Measurements from ENCODE around the gene ZNF418.
"Not testable (repeated sequence)": the region's sequence is repeated elsewhere in the genome, so short reads cannot be mapped to it uniquely, and the experiment has no call there.

The ZNF418 gene

DNA sequence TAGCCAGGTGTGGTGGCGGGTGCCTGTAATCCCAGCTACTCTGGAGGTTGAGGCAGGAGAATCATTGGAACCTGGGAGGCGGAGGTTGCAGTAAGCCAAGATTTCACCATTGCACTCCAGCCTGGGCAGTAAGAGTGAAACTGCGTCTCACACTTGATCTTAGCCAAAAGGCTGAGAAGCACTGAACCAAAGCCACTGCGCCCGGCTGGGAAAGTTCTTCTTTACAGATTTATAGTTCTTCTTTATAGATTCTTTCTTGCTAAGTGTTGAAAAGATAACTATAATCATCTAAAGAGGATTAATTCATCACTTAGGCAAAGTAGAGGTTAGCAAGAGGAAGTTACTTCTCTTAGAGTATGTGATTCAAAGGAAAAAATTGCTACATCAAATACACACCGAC lies 29.9 kb downstream of the ZNF418 start:
- no peak overlapping the region for H3K4me2 ChIP-seq (ENCODE audit: low read depth, low read length)
- H3F3A ChIP-seq (ENCODE audit: insufficient read depth, low read length), result no peaks in the 10 kb centered on the region
- no peak for TF ChIP-seq EZH2 (optimal IDR thresholded peaks at IDR 0.05; ENCODE audit: low read depth, low read length)
- TF ChIP-seq EZH2phosphoT487 (IDR thresholded peaks at IDR 0.05; ENCODE audit: low read length), result no peak
- TF ChIP-seq, protein P1, sequence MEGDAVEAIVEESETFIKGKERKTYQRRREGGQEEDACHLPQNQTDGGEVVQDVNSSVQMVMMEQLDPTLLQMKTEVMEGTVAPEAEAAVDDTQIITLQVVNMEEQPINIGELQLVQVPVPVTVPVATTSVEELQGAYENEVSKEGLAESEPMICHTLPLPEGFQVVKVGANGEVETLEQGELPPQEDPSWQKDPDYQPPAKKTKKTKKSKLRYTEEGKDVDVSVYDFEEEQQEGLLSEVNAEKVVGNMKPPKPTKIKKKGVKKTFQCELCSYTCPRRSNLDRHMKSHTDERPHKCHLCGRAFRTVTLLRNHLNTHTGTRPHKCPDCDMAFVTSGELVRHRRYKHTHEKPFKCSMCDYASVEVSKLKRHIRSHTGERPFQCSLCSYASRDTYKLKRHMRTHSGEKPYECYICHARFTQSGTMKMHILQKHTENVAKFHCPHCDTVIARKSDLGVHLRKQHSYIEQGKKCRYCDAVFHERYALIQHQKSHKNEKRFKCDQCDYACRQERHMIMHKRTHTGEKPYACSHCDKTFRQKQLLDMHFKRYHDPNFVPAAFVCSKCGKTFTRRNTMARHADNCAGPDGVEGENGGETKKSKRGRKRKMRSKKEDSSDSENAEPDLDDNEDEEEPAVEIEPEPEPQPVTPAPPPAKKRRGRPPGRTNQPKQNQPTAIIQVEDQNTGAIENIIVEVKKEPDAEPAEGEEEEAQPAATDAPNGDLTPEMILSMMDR (IDR thresholded peaks at IDR 0.05; ENCODE audit: low read length), result no peak
- no peak overlapping the region for H3K4me3 ChIP-seq (ENCODE audit: low read length)
- no peaks in the 10 kb centered on the region for H3K36me3 ChIP-seq (replicated peaks; ENCODE audit: insufficient read depth, low read length)
- H3K9ac ChIP-seq (ENCODE audit: low read length), result no peak overlapping the region
- H3K4me1 ChIP-seq (ENCODE audit: low read length), result no peaks in the 10 kb centered on the region
- H2AFZ ChIP-seq (ENCODE audit: low read length), result no peak overlapping the region
- no peak for DNase-seq
- no peaks in the 10 kb centered on the region for H4K20me1 ChIP-seq (ENCODE audit: insufficient read depth, low read length)
- H3K9me3 ChIP-seq (replicated peaks; ENCODE audit: insufficient read depth, low read length), result no peaks in the 10 kb centered on the region
- no peaks in the 10 kb centered on the region for H3K9me2 ChIP-seq (replicated peaks; ENCODE audit: insufficient read depth, low read length)
- H3K79me2 ChIP-seq (ENCODE audit: low read length), result no peaks in the 10 kb centered on the region
- H3K27me3 ChIP-seq (replicated peaks; ENCODE audit: insufficient read depth, low read length), result no peaks in the 10 kb centered on the region
- H3K27ac ChIP-seq (ENCODE audit: low read length), result no peak overlapping the region

DNA sequence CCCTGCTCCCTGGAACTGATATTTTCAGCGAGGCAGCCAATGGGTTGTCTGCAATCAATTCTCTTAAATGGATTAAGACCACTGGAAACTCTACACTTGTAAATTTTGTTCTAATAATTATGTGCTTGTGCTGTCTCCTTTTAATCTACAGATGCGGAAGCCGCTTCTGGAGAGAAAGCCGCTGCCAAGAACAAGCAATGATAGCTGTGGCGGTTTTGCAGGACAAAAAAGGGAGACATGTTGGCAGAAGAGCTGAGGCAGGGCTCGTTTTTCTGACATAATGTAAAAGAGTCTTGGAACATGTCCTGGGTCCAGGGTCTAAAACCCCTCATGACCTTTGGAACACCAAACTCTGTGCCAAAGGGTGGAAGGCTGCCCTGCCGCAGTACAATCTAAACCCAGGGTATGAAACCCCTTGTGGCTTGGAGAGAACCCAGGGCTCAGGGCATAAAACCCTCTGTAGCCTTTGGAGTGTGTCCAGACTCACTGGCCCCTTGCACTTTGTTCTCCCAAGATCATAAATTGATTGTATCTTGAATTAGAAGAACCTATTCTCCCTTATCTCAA lies 31.5 kb downstream of the ZNF418 start:
- Histone ChIP-seq H3K79me2 (ENCODE audit: low read length) (no peaks in the 10 kb centered on the region), H3K9me3 (replicated peaks; ENCODE audit: insufficient read depth, low read length) (no peaks in the 10 kb centered on the region), H2AFZ (ENCODE audit: low read length) (no peak overlapping the region), H3K27me3 (replicated peaks; ENCODE audit: insufficient read depth, low read length) (no peaks in the 10 kb centered on the region), H3K9me2 (replicated peaks; ENCODE audit: insufficient read depth, low read length) (no peaks in the 10 kb centered on the region), H3K4me3 (ENCODE audit: low read length) (no peak overlapping the region), H3K36me3 (replicated peaks; ENCODE audit: insufficient read depth, low read length) (no peaks in the 10 kb centered on the region), H3K4me2 (ENCODE audit: low read depth, low read length) (no peak overlapping the region), H3K27ac (ENCODE audit: low read length) (no peak overlapping the region), H3K4me1 (ENCODE audit: low read length) (no peaks in the 10 kb centered on the region), H3F3A (ENCODE audit: insufficient read depth, low read length) (no peaks in the 10 kb centered on the region), H4K20me1 (ENCODE audit: insufficient read depth, low read length) (no peaks in the 10 kb centered on the region), H3K9ac (ENCODE audit: low read length) (no peak overlapping the region)
- no peak for TF ChIP-seq EZH2phosphoT487 (IDR thresholded peaks at IDR 0.05; ENCODE audit: low read length)
- no peak for TF ChIP-seq EZH2 (optimal IDR thresholded peaks at IDR 0.05; ENCODE audit: low read depth, low read length)
- TF ChIP-seq, protein P1 (IDR thresholded peaks at IDR 0.05; ENCODE audit: low read length), result no peak
- DNase-seq, result no peak

DNA sequence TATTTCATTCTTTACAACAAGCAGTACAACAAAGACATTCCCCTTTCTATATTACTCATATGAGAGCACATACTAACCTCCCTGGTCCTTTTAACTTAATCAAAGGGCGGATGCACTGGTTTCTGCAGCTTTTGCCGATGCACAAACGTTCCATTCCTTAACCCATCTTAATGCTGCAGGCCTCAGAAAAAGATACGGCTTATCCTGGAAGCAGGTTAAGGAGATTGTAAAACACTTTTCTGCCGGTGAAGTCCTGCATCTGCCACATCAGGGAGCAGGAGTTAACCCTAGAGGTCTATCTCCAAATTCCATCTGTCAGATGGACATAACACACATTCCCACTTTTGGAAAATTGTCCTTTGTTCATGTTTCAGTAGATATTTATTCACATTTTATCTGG lies 34.9 kb downstream of the ZNF418 start:
- no peak overlapping the region for H2AFZ ChIP-seq (ENCODE audit: low read length)
- no peaks in the 10 kb centered on the region for H3K9me2 ChIP-seq (replicated peaks; ENCODE audit: insufficient read depth, low read length)
- no peaks in the 10 kb centered on the region for H3K79me2 ChIP-seq (ENCODE audit: low read length)
- no peaks in the 10 kb centered on the region for H4K20me1 ChIP-seq (ENCODE audit: insufficient read depth, low read length)
- H3K4me3 ChIP-seq (ENCODE audit: low read length), result no peak overlapping the region
- no peaks in the 10 kb centered on the region for H3K9me3 ChIP-seq (replicated peaks; ENCODE audit: insufficient read depth, low read length)
- H3K36me3 ChIP-seq (replicated peaks; ENCODE audit: insufficient read depth, low read length), result no peaks in the 10 kb centered on the region
- TF ChIP-seq EZH2phosphoT487 (IDR thresholded peaks at IDR 0.05; ENCODE audit: low read length) (no peak), EZH2 (optimal IDR thresholded peaks at IDR 0.05; ENCODE audit: low read depth, low read length) (no peak)
- TF ChIP-seq, protein P1 (IDR thresholded peaks at IDR 0.05; ENCODE audit: low read length), result no peak
- no peak overlapping the region for H3K4me2 ChIP-seq (ENCODE audit: low read depth, low read length)
- H3K4me1 ChIP-seq (ENCODE audit: low read length), result no peaks in the 10 kb centered on the region
- H3K9ac ChIP-seq (ENCODE audit: low read length), result no peak overlapping the region
- DNase-seq, result no peak
- H3F3A ChIP-seq (ENCODE audit: insufficient read depth, low read length), result no peaks in the 10 kb centered on the region
- no peak overlapping the region for H3K27ac ChIP-seq (ENCODE audit: low read length)
- H3K27me3 ChIP-seq (replicated peaks; ENCODE audit: insufficient read depth, low read length), result no peaks in the 10 kb centered on the region

DNA sequence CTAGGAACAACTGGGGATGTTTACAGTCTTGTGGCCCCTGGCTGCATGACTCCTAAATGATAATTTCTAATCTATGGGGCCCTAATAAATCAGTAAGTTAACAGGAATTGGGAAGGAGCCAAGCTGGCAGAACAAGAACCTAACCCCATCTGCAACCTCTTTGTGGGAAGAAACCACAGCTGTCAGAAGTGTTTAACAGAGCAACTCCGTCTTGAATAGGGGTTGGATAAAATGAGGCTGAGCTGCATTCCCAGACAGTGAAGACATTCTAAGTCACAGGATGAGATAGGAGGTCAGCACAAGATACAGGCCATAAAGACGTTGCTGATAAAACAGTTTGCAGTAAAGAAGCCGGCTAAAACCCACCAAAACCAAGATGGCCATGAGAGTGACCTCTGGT lies 44.5 kb downstream of the ZNF418 start:
- H3F3A ChIP-seq (ENCODE audit: insufficient read depth, low read length); DNase-seq; H3K4me3 ChIP-seq (ENCODE audit: low read length); H3K36me3 ChIP-seq (replicated peaks; ENCODE audit: insufficient read depth, low read length); H3K27ac ChIP-seq (ENCODE audit: low read length); H4K20me1 ChIP-seq (ENCODE audit: insufficient read depth, low read length); H3K4me2 ChIP-seq (ENCODE audit: low read depth, low read length); H3K27me3 ChIP-seq (replicated peaks; ENCODE audit: insufficient read depth, low read length); H3K79me2 ChIP-seq (ENCODE audit: low read length); H3K9me3 ChIP-seq (replicated peaks; ENCODE audit: insufficient read depth, low read length); H3K9me2 ChIP-seq (replicated peaks; ENCODE audit: insufficient read depth, low read length); H3K9ac ChIP-seq (ENCODE audit: low read length); H3K4me1 ChIP-seq (ENCODE audit: low read length); H2AFZ ChIP-seq (ENCODE audit: low read length): not testable (repeated sequence)

Measured in MM.1S (cell line).